ENCODE measurements around the gene SLAMF6. TPM values are rescaled to one million over a fixed set of nuclear protein-coding genes. Genes with fewer than 3 reads are reported as not detected.

SLAMF6 gene
- total RNA-seq, 1 experiment from 2014 or later: not detected

GRCh38 chr1:160446945-160447600 lies 76.0 kb downstream of the SLAMF6 start:
- intact Hi-C loops (cut with micrococcal nuclease): no loop called here
- ChIA-PET CTCF (interaction anchor here (0.6 to 0.8 kb wide), 4 partner anchors 160 to 345 kb away, joined by 3 read pairs; no protein-coding TSS in a partner anchor), POLR2A (interaction anchor here (0.9 kb wide), 1 partner anchor 11 kb away, joined by 6 read pairs; no protein-coding TSS in a partner anchor)
- Mint-ChIP-seq H3K27me3 (ENCODE audit: insufficient read depth, unreplicated experiment) (peaks cover 22% of the 10 kb centered on the region), H3K27ac (ENCODE audit: low read depth, unreplicated experiment) (no peak overlapping the region), H3K36me3 (ENCODE audit: insufficient read depth, unreplicated experiment) (no peaks in the 10 kb centered on the region), H3K9me3 (ENCODE audit: unreplicated experiment) (no peaks in the 10 kb centered on the region), H3K4me1 (ENCODE audit: insufficient read depth, unreplicated experiment) (no peaks in the 10 kb centered on the region), H3K4me3 (ENCODE audit: unreplicated experiment) (no peak overlapping the region)
- TF ChIP-seq, protein P1, sequence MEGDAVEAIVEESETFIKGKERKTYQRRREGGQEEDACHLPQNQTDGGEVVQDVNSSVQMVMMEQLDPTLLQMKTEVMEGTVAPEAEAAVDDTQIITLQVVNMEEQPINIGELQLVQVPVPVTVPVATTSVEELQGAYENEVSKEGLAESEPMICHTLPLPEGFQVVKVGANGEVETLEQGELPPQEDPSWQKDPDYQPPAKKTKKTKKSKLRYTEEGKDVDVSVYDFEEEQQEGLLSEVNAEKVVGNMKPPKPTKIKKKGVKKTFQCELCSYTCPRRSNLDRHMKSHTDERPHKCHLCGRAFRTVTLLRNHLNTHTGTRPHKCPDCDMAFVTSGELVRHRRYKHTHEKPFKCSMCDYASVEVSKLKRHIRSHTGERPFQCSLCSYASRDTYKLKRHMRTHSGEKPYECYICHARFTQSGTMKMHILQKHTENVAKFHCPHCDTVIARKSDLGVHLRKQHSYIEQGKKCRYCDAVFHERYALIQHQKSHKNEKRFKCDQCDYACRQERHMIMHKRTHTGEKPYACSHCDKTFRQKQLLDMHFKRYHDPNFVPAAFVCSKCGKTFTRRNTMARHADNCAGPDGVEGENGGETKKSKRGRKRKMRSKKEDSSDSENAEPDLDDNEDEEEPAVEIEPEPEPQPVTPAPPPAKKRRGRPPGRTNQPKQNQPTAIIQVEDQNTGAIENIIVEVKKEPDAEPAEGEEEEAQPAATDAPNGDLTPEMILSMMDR (IDR thresholded peaks at IDR 0.05; ENCODE audit: unreplicated experiment): no peak
- no peak for DNase-seq (ENCODE audit: unreplicated experiment)
- BruUV-seq (replicated peaks): no TSS peak

- no TSS peak for BruUV-seq (replicated peaks)
- Mint-ChIP-seq H3K4me1 (ENCODE audit: insufficient read depth, unreplicated experiment) (no peaks in the 10 kb centered on the region), H3K36me3 (ENCODE audit: insufficient read depth, unreplicated experiment) (no peaks in the 10 kb centered on the region), H3K4me3 (ENCODE audit: unreplicated experiment) (no peak overlapping the region), H3K27ac (ENCODE audit: low read depth, unreplicated experiment) (no peak overlapping the region), H3K9me3 (ENCODE audit: unreplicated experiment) (no peaks in the 10 kb centered on the region), H3K27me3 (ENCODE audit: insufficient read depth, unreplicated experiment) (peaks cover 24% of the 10 kb centered on the region)
- TF ChIP-seq, protein P1 (IDR thresholded peaks at IDR 0.05; ENCODE audit: unreplicated experiment): no peak
- ChIA-PET POLR2A (interaction anchor here (0.6 kb wide), 1 partner anchor 604 kb away, joined by 3 read pairs; no protein-coding TSS in a partner anchor), CTCF (interaction anchor here (0.6 kb wide), 1 partner anchor 11 kb away, joined by 3 read pairs; no protein-coding TSS in a partner anchor)
- no peak for DNase-seq (ENCODE audit: unreplicated experiment)
- intact Hi-C loops (cut with micrococcal nuclease): no loop called here
Observed at GRCh38 chr1:160439718-160440117, 83.3 kb downstream of the SLAMF6 start.

DNA sequence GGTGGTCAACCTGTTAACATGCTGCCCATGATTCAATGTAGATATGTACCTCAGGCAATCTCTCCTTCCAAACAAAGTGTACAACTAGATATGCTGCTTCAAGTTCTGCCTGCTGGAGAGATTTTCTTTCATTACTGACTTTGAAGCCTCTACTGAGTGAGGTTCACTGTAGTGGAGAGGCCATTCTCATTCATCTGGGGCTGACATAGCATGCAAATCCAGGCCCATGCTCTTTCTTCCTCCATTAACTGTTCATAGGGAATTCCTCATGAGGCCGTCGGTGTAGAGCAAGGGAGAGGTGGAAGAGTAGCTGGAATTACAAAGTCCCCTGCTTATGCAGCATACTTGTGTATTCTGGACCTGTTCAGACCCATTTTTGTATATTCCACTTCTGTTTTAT lies 84.1 kb downstream of the SLAMF6 start:
- Mint-ChIP-seq H3K4me3 (ENCODE audit: unreplicated experiment) (no peak overlapping the region), H3K36me3 (ENCODE audit: insufficient read depth, unreplicated experiment) (no peaks in the 10 kb centered on the region), H3K27me3 (ENCODE audit: insufficient read depth, unreplicated experiment) (peaks cover 32% of the 10 kb centered on the region), H3K27ac (ENCODE audit: low read depth, unreplicated experiment) (no peak overlapping the region), H3K4me1 (ENCODE audit: insufficient read depth, unreplicated experiment) (no peaks in the 10 kb centered on the region), H3K9me3 (ENCODE audit: unreplicated experiment) (no peaks in the 10 kb centered on the region)
- DNase-seq (ENCODE audit: unreplicated experiment): no peak
- POLR2A ChIA-PET: no interaction called here
- TF ChIP-seq, protein P1 (IDR thresholded peaks at IDR 0.05; ENCODE audit: unreplicated experiment): no peak
- CTCF ChIA-PET: interaction anchor here (0.6 to 0.7 kb wide), 2 partner anchors 10 to 237 kb away, joined by 3 read pairs; no protein-coding TSS in a partner anchor
- intact Hi-C loops (cut with micrococcal nuclease): no loop called here
- BruUV-seq (replicated peaks): no TSS peak

DNA sequence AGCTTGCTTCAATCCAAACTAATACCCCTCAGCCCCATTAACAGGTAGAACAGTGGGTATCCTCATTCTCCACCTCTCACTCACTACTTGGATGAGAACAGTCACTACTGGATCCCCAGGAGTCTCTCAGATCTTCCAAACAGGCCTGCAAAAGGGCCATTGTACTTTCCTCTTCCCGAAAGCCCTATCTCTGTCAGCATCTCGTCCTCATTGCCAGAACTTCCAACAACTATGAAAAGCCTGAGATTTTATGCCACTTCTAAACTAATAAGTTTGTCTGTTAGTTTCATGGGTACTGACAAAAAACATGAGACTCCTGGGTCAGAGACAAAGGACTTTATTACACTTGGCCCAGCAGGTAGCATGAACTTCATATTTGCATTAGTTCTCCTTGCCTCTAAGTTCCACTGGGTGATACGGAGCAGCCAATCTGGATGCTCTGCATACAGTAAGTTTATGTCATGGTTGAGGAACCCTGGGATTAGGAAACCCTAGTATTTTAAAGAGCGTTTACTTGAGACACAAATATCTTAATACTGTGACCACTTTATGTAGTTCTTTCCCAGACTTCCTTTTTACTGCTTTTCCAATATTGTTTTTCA lies 84.6 kb downstream of the SLAMF6 start:
- Mint-ChIP-seq H3K36me3 (ENCODE audit: insufficient read depth, unreplicated experiment) (no peaks in the 10 kb centered on the region), H3K27ac (ENCODE audit: low read depth, unreplicated experiment) (no peak overlapping the region), H3K4me1 (ENCODE audit: insufficient read depth, unreplicated experiment) (no peaks in the 10 kb centered on the region), H3K4me3 (ENCODE audit: unreplicated experiment) (no peak overlapping the region), H3K27me3 (ENCODE audit: insufficient read depth, unreplicated experiment) (peaks cover 37% of the 10 kb centered on the region), H3K9me3 (ENCODE audit: unreplicated experiment) (no peaks in the 10 kb centered on the region)
- DNase-seq (ENCODE audit: unreplicated experiment): no peak
- no TSS peak for BruUV-seq (replicated peaks)
- intact Hi-C loops (cut with micrococcal nuclease): no loop called here
- ChIA-PET CTCF (interaction anchor here (0.7 kb wide), 1 partner anchor 238 kb away, joined by 3 read pairs; no protein-coding TSS in a partner anchor), POLR2A (no interaction called here)
- TF ChIP-seq, protein P1 (IDR thresholded peaks at IDR 0.05; ENCODE audit: unreplicated experiment): no peak
